ENCODE data around the gene SAMD9L. TPM values are rescaled to one million over a fixed set of nuclear protein-coding genes. Genes with fewer than 3 reads are reported as not detected.

SAMD9L gene
- total RNA-seq, 2 donors from 2014 or later: 7.2 to 10.7 TPM

DNA sequence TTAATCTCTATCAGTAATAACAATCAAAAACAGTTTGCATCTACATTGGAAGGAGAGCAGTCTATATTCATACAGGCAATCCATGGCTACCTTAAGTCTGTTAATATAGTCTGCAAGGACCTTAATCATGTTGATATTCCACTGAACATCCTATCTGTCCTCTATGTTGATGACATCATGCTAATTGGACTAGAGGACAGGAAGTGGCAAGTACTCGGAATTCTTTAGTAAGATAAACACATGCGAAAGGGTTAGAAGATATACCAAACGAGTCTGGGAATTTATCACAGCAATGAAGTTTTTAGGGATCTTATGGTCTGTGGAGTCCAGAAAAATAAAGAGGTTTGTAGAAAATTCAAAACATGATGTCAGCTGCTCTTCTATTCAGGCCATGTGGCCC, 11.3 kb upstream of the SAMD9L start:
- no peak overlapping the region for H3K4me3 ChIP-seq
- no peak overlapping the region for H3K27ac ChIP-seq
- no peaks in the 10 kb centered on the region for H3K9me3 ChIP-seq
- H3K9ac ChIP-seq (ENCODE audit: low read depth in 2 of 2, low read length in 2 of 2): no peak overlapping the region
- DNase-seq: no peak
- intact Hi-C loops (cut with DNase I): no loop called here
- no peaks in the 10 kb centered on the region for H3K27me3 ChIP-seq
- no peaks in the 10 kb centered on the region for H3K4me1 ChIP-seq
- H3K36me3 ChIP-seq: no peaks in the 10 kb centered on the region
- TF ChIP-seq, protein P1, sequence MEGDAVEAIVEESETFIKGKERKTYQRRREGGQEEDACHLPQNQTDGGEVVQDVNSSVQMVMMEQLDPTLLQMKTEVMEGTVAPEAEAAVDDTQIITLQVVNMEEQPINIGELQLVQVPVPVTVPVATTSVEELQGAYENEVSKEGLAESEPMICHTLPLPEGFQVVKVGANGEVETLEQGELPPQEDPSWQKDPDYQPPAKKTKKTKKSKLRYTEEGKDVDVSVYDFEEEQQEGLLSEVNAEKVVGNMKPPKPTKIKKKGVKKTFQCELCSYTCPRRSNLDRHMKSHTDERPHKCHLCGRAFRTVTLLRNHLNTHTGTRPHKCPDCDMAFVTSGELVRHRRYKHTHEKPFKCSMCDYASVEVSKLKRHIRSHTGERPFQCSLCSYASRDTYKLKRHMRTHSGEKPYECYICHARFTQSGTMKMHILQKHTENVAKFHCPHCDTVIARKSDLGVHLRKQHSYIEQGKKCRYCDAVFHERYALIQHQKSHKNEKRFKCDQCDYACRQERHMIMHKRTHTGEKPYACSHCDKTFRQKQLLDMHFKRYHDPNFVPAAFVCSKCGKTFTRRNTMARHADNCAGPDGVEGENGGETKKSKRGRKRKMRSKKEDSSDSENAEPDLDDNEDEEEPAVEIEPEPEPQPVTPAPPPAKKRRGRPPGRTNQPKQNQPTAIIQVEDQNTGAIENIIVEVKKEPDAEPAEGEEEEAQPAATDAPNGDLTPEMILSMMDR (IDR thresholded peaks at IDR 0.05): no peak

DNA sequence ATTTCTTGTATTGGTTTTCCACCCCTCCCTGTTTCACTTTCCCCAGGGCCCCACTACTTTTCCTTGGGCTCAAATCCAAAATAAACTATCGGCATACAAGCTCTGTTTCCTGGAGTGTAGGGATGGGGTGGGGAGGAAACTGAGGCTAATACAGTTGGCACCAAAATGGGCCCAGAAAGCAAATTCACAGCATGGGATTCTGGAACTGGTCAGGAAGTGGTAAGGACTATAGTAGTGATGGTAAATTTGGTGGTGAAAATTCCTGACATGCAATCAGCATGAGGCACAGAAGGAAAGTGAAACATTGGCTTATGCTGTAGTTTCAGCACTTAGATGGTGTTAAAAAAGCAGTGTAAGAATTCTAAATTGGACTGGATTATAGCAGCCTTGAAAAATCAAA, 8.7 kb upstream of the SAMD9L start:
- no peaks in the 10 kb centered on the region for H3K9me3 ChIP-seq
- H3K9ac ChIP-seq (ENCODE audit: low read depth in 2 of 2, low read length in 2 of 2): no peak overlapping the region
- H3K27me3 ChIP-seq: no peaks in the 10 kb centered on the region
- TF ChIP-seq, protein P1 (IDR thresholded peaks at IDR 0.05): no peak
- H3K36me3 ChIP-seq: no peaks in the 10 kb centered on the region
- H3K4me1 ChIP-seq: no peaks in the 10 kb centered on the region
- DNase-seq: no peak
- no peak overlapping the region for H3K27ac ChIP-seq
- no peak overlapping the region for H3K4me3 ChIP-seq
- intact Hi-C loops (cut with DNase I): no loop called here

DNA sequence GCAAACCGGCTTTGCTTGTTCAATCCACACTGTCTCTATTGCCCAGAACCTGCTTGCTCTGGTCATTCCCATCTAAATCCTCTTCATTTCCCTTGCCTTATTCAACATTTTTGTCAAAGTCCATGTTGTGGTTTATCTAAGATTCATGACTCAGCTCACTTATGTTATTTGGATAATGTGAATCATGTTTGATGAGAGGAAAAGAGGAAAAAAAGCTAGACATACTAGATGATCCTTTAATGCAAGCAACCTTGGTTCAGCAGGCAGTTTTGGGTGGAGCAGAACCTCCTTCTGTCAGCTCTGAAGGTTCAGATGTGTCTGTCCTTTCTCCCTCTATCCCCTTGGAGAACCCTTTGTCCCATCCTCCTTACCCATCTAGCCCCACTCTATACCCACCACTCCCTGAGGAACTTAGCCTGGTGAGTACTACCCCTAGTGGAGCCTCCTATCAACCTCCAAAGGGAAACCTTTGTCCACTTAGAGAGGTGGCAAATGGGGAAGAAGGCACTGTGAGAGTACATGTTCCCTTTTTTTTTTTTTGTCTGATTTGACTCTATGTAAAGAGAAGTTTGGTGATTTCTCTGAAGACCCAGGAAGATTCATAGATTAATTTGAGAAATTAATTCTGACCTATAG, 2.1 kb upstream of the SAMD9L start:
- Histone ChIP-seq H3K27ac (no peak overlapping the region), H3K9ac (ENCODE audit: low read depth in 2 of 2, low read length in 2 of 2) (no peak overlapping the region), H3K36me3 (no peaks in the 10 kb centered on the region), H3K27me3 (no peaks in the 10 kb centered on the region), H3K9me3 (no peaks in the 10 kb centered on the region), H3K4me3 (no peak overlapping the region), H3K4me1 (no peaks in the 10 kb centered on the region)
- intact Hi-C loops (cut with DNase I): no loop called here
- no peak for DNase-seq
- TF ChIP-seq, protein P1 (IDR thresholded peaks at IDR 0.05): no peak

GRCh38 chr7:93148727-93149126, 542 bp upstream of the SAMD9L start:
- Histone ChIP-seq H3K27ac (no peak overlapping the region), H3K4me1 (no peaks in the 10 kb centered on the region), H3K36me3 (peaks cover 4% of the 10 kb centered on the region), H3K27me3 (no peaks in the 10 kb centered on the region), H3K9ac (ENCODE audit: low read depth in 2 of 2, low read length in 2 of 2) (no peak overlapping the region), H3K9me3 (no peaks in the 10 kb centered on the region), H3K4me3 (no peak overlapping the region)
- TF ChIP-seq, protein P1 (IDR thresholded peaks at IDR 0.05): no peak
- intact Hi-C loops (cut with DNase I): no loop called here
- no peak for DNase-seq

- peak overlapping the region; percentile 0 for H3K27ac ChIP-seq
Measured at GRCh38 chr7:93147363-93147762, 822 bp downstream of the SAMD9L start.

More at GRCh38 chr7:93147363-93147762, 822 bp downstream of the SAMD9L start:
- H3K9me3 ChIP-seq: no peaks in the 10 kb centered on the region
- peak; percentile 57 for DNase-seq
- H3K27me3 ChIP-seq: no peaks in the 10 kb centered on the region
- H3K4me1 ChIP-seq: no peaks in the 10 kb centered on the region
- intact Hi-C loops (cut with DNase I): no loop called here
- peak overlapping the region in 1 of 2 donors; percentile 66 for H3K9ac ChIP-seq (ENCODE audit: low read depth in 2 of 2, low read length in 2 of 2)
- TF ChIP-seq, protein P1 (IDR thresholded peaks at IDR 0.05): no peak
- H3K4me3 ChIP-seq: peak overlapping the region; percentile 19
- peaks cover 4% of the 10 kb centered on the region for H3K36me3 ChIP-seq
